Transverse colon (tissue), 4 donors: Measurements from ENCODE around the gene CCDC82. TPM values are rescaled to one million over a fixed set of nuclear protein-coding genes. Genes with fewer than 3 reads are reported as not detected.
A peak's percentile ranks its signal among the peaks of the same experiment; 100 is the strongest.

ENCODE experiments used
- DNase-seq: peaks from one replicate; pipeline ENCODE4 v3.0.0-alpha.2; 2019
- H3K27ac ChIP-seq, 4 donors: fragments of 200-600 bp; sonication (generic); 2 replicates each; pipeline ENCODE4 v1.5.1; 2016 to 2018; ENCODE audit warnings: inconsistent platforms in 4 of 4
- H3K27me3 ChIP-seq: fragments of 200-600 bp; sonication (generic); 2 replicates; pipeline ENCODE4 v1.5.1; 2017; ENCODE audit warnings: inconsistent platforms
- H3K36me3 ChIP-seq, 4 donors: fragments of 200-600 bp; sonication (generic); 2 replicates each; pipeline ENCODE4 v1.5.1; 2017 to 2019; ENCODE audit warnings: inconsistent platforms in 4 of 4
- H3K4me1 ChIP-seq, 4 donors: fragments of 200-600 bp; sonication (generic); 2 replicates each; pipeline ENCODE4 v1.5.1; 2017 to 2020; ENCODE audit warnings: inconsistent platforms in 4 of 4
- H3K4me3 ChIP-seq, 4 donors: fragments of 200-600 bp; sonication (generic); 1 replicate in 1 of 4; 2 replicates in 3 of 4; pipeline versions ENCODE4 v1.5.1 to v1.6.1; 2017 to 2019; ENCODE audit warnings: inconsistent platforms in 4 of 4
- H3K9me3 ChIP-seq, 2 donors: fragments of 200-600 bp; sonication (generic); 2 replicates each; pipeline ENCODE4 v1.5.1; 2017 to 2019; ENCODE audit warnings: inconsistent platforms in 2 of 2
- CTCF ChIP-seq, 5 experiments: fragments of 200-600 bp in 3 of 5; fragments of 450-650 bp in 2 of 5; sonication (generic) in 3 of 5; IDR thresholded peaks; 1 replicate in 2 of 5; 2 replicates in 3 of 5; pipeline ENCODE4 v1.5.1; 2016 to 2017; ENCODE audit warnings: antibody characterized with exemption in 5 of 5, inconsistent platforms in 3 of 5, mild to moderate bottlenecking in 2 of 5, moderate library complexity in 1 of 5
- EP300 ChIP-seq: sonication (generic); formaldehyde crosslinking; IDR thresholded peaks from one replicate; pipeline ENCODE4 v1.6.1; 2017; ENCODE audit warnings: antibody characterized with exemption, low read depth
- POLR2A ChIP-seq: fragments of 450-650 bp; IDR thresholded peaks from one replicate; pipeline ENCODE4 v1.6.1; 2016; ENCODE audit warnings: antibody characterized with exemption, mild to moderate bottlenecking, moderate library complexity
- POLR2AphosphoS5 ChIP-seq, 3 donors: sonication (generic); formaldehyde crosslinking; IDR thresholded peaks; one replicate each; pipeline ENCODE4 v1.6.1; 2016; ENCODE audit warnings: antibody characterized with exemption in 3 of 3
- WGBS, 2 donors: methylation state at CpG; one replicate each; pipeline ENCODE4 v1.1.5; 2018; ENCODE audit warnings: low coverage in 1 of 2; 5-methylcytosine and 5-hydroxymethylcytosine counted together
- in situ Hi-C, 4 donors: fragments of 200-750 bp; cut with MboI; loops; one replicate each; pipeline versions ENCODE4 v1.15.0 to v1.15.1; 2017; ENCODE audit warnings: low sequenced_read_pairs in 3 of 4, low pct_ligation_motif_present in 1 of 4, low pct_unique_long_range_greater_than_20kb in 1 of 4
- intact Hi-C: fragments of 100-400 bp; cut with DNase I; formaldehyde crosslinking; loops from one replicate; pipeline ENCODE4 v1.15.1; 2023; ENCODE audit warnings: low total_unique reads
- total RNA-seq, 4 donors: library from RNA; depleted of rRNA; stranded (reverse); fragments of >200 nt; gene quantifications; one replicate each; pipeline ENCODE4 v1.1.0, GENCODE V29; 2016

Gene CCDC82
- total RNA-seq, 4 donors from 2014 or later: 9.6 to 41.1 (median 23.8) TPM

- intact Hi-C loops (loop anchor here (5.0 kb wide), 1 partner anchor 291 kb away; no protein-coding TSS in a partner anchor), in situ Hi-C loops (loop anchor here (5.0 to 25.0 kb wide), 4 partner anchors 106 to 288 kb away; no protein-coding TSS in a partner anchor)
- Histone ChIP-seq H3K4me1 (peaks cover 15 to 39% (median 37%) of the 10 kb centered on the region in 4 donors), H3K27ac (peak within 1 kb of the TSS; percentile 82 to 89 (median 86)), H3K27me3 (no peaks in the 10 kb centered on the region), H3K9me3 (no peaks in the 10 kb centered on the region), H3K4me3 (peak within 1 kb of the TSS; percentile 53 to 90 (median 64)), H3K36me3 (no peaks in the 10 kb centered on the region)
- peak; percentile 95 for DNase-seq
- TF ChIP-seq CTCF (IDR thresholded peaks at IDR 0.05) (peak; percentile 85 to 98 (median 92)), POLR2A (no peak), POLR2AphosphoS5 (IDR thresholded peaks at IDR 0.05) (peak; percentile 47 to 68 (median 51)), EP300 (no peak)
- WGBS, 2 donors: 3 to 4% methylated on average over 16 to 31 of the region's 31 CpGs
These were observed 46.6 kb downstream of the CCDC82 start, which contains the start of gene MAML2 for GRCh38 chr11:96342961-96343711. MAML2 (minus strand) TSS chr11:96343195; CDS start chr11:96341895, 1,300 bp downstream.

- intact Hi-C loops: loop anchor here (5.0 kb wide), 1 partner anchor 290 kb away; no protein-coding TSS in a partner anchor
- Histone ChIP-seq H3K4me1 (peaks cover 23 to 47% (median 45%) of the 10 kb centered on the region in 4 donors), H3K27me3 (no peaks in the 10 kb centered on the region)
These were observed 47.4 kb downstream of the CCDC82 start for GRCh38 chr11:96342014-96342960.

GRCh38 chr11:96341211-96342013, 48.3 kb downstream of the CCDC82 start:
- Histone ChIP-seq H3K4me3 (peak overlapping the region; percentile 53 to 90 (median 64)), H3K9me3 (no peaks in the 10 kb centered on the region), H3K27me3 (no peaks in the 10 kb centered on the region), H3K27ac (peak overlapping the region; percentile 82 to 89 (median 86)), H3K4me1 (peaks cover 28 to 56% (median 50%) of the 10 kb centered on the region in 4 donors), H3K36me3 (no peaks in the 10 kb centered on the region)
- TF ChIP-seq POLR2A (peak; percentile 40), EP300 (no peak), POLR2AphosphoS5 (IDR thresholded peaks at IDR 0.05) (peak; percentile 12 to 58 (median 28)), CTCF (IDR thresholded peaks at IDR 0.05) (peak; percentile 35 to 55 (median 50))
- in situ Hi-C loops: loop anchor here (5.0 to 25.0 kb wide), 4 partner anchors 104 to 287 kb away; no protein-coding TSS in a partner anchor
- WGBS, 2 donors: 7% methylated on average over 25 of the region's 26 CpGs; no CpG with 5 or more reads in 1 of the 2 donors
- intact Hi-C loops: loop anchor here (5.0 kb wide), 1 partner anchor 289 kb away; no protein-coding TSS in a partner anchor
- DNase-seq: peak; percentile 75

More at GRCh38 chr11:96342014-96342960, 47.4 kb downstream of the CCDC82 start:
- Histone ChIP-seq H3K4me3 (peak overlapping the region; percentile 53 to 90 (median 64)), H3K27ac (peak overlapping the region; percentile 82 to 89 (median 86)), H3K9me3 (no peaks in the 10 kb centered on the region), H3K36me3 (no peaks in the 10 kb centered on the region)
- TF ChIP-seq POLR2A (no peak), EP300 (no peak), CTCF (IDR thresholded peaks at IDR 0.05) (no peak), POLR2AphosphoS5 (IDR thresholded peaks at IDR 0.05) (no peak)
- in situ Hi-C loops: loop anchor here (5.0 to 25.0 kb wide), 4 partner anchors 105 to 287 kb away; no protein-coding TSS in a partner anchor
- 0% methylated on average over 13 of the region's 13 CpGs for WGBS, 2 donors
- no peak for DNase-seq
